Activated naive CD8-positive, alpha-beta T cell (primary cell): Measurements from ENCODE around the gene TUBGCP2.

ENCODE experiments used
- H3K27ac Mint-ChIP-seq: one replicate; pipeline ENCODE4 v1.8.0; 2021; ENCODE audit warnings: mixed read lengths
- H3K27me3 Mint-ChIP-seq: one replicate; pipeline ENCODE4 v1.8.0; 2021; ENCODE audit warnings: mixed read lengths
- H3K36me3 Mint-ChIP-seq: one replicate; pipeline ENCODE4 v1.8.0; 2021; ENCODE audit warnings: mixed read lengths
- H3K4me1 Mint-ChIP-seq: one replicate; pipeline ENCODE4 v1.8.0; 2021; ENCODE audit warnings: low read depth, mixed read lengths
- H3K4me3 Mint-ChIP-seq: one replicate; pipeline ENCODE4 v1.8.0; 2021; ENCODE audit warnings: mild to moderate bottlenecking, mixed read lengths
- H3K9me3 Mint-ChIP-seq: one replicate; pipeline ENCODE4 v1.8.0; 2021; ENCODE audit warnings: low read depth, mixed read lengths

The TUBGCP2 gene

GRCh38 chr10:133307776-133308420, 774 bp downstream of the TUBGCP2 start:
- Mint-ChIP-seq H3K36me3 (no peaks in the 10 kb centered on the region), H3K4me1 (peaks cover 29% of the 10 kb centered on the region), H3K27me3 (no peaks in the 10 kb centered on the region), H3K9me3 (no peaks in the 10 kb centered on the region), H3K4me3 (peak overlapping the region; percentile 99), H3K27ac (peak overlapping the region; percentile 99)

DNA sequence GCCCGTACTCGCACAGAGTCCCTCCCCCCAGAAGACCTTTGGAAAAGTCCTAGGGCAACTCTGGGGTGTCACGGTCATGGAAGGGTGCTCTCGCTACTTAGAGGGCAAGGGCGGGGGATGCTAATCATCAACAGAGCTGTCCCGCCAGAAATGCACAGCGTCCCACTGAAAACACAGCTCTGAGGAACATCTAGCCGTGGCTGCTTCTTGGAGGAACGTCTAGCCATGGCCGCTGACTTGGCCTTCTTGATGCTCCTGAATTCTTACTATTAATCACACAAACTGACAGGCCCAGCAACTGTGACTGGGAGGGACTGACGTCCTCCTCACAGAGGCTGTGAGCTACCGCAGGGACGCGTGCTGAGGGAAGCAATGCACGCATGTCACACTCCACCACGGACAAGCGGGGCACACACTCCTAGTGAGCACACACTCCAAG, 1.7 kb downstream of the TUBGCP2 start:
- peaks cover 29% of the 10 kb centered on the region for H3K4me1 Mint-ChIP-seq
- peak overlapping the region; percentile 57 for H3K4me3 Mint-ChIP-seq
- no peaks in the 10 kb centered on the region for H3K9me3 Mint-ChIP-seq
- no peaks in the 10 kb centered on the region for H3K36me3 Mint-ChIP-seq
- H3K27me3 Mint-ChIP-seq, result no peaks in the 10 kb centered on the region
- H3K27ac Mint-ChIP-seq, result peak overlapping the region; percentile 99

DNA sequence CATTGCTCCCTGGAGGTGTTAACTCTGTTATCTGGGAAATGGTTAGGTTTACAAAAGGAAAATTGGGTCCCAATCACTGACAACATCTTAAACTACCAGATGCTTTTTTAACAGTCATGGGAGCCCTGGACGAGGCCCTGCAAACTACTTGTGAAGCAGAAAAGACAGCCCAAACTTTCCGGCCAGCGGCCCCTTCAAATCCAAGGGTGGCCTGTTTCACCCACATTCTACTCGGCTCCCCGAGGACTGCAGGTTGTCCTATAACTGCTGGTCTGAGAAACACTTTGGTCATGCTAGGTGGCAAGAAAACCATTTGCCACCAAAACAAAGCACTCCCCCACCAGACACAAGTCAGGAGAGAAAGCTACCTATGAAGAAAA, 2.6 kb downstream of the TUBGCP2 start:
- Mint-ChIP-seq H3K27me3 (no peaks in the 10 kb centered on the region), H3K27ac (no peak overlapping the region), H3K4me1 (peaks cover 29% of the 10 kb centered on the region), H3K36me3 (no peaks in the 10 kb centered on the region), H3K9me3 (no peaks in the 10 kb centered on the region), H3K4me3 (no peak overlapping the region)

GRCh38 chr10:133303206-133303605, 5.5 kb downstream of the TUBGCP2 start:
- peaks cover 28% of the 10 kb centered on the region for H3K4me1 Mint-ChIP-seq
- H3K4me3 Mint-ChIP-seq, result no peak overlapping the region
- no peak overlapping the region for H3K27ac Mint-ChIP-seq
- no peaks in the 10 kb centered on the region for H3K27me3 Mint-ChIP-seq
- no peaks in the 10 kb centered on the region for H3K36me3 Mint-ChIP-seq
- H3K9me3 Mint-ChIP-seq, result no peaks in the 10 kb centered on the region

DNA sequence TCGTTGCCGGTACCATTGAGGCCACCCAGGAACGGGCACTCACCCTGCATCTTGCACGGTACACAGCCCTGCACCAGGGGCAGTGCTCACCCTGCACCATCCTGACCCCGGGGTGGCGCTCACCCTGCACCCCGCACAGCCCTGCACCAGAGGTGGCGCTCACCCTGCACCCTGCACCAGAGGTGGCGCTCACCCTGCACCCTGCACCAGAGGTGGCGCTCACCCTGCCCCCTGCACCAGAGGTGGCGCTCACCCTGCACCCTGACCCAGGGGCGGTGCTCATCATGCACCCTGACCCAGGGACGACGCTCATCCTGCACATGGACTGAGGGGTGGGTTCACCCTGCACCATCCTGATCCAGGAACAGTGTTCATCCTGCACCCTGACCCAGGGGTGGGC, 6.4 kb downstream of the TUBGCP2 start:
- Mint-ChIP-seq H3K27ac (no peak overlapping the region), H3K27me3 (no peaks in the 10 kb centered on the region), H3K36me3 (no peaks in the 10 kb centered on the region), H3K4me1 (peaks cover 19% of the 10 kb centered on the region), H3K4me3 (no peak overlapping the region), H3K9me3 (no peaks in the 10 kb centered on the region)

DNA sequence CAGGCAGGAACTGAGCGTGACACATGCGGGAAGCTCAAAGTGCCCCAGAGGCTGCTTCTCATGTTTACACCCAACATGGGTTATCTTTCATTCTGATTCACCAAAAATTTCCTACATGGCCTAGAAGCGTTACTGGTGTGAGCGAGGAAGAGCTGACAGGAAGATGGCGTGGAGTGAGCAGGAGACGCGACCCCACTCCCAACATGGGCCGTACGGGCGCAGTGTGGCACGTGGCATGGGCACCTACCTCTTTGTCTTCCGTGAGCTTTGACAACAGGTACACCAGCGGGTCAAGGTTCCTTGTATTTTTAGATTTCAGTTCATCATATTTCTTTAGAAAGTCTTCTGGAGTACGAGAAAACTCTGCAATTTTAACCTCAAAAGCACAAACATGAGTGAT, 8.9 kb downstream of the TUBGCP2 start:
- H3K27me3 Mint-ChIP-seq, result no peaks in the 10 kb centered on the region
- H3K4me3 Mint-ChIP-seq, result no peak overlapping the region
- no peaks in the 10 kb centered on the region for H3K36me3 Mint-ChIP-seq
- H3K4me1 Mint-ChIP-seq, result peaks cover 8% of the 10 kb centered on the region
- H3K27ac Mint-ChIP-seq, result no peak overlapping the region
- no peaks in the 10 kb centered on the region for H3K9me3 Mint-ChIP-seq

GRCh38 chr10:133299224-133299623, 9.4 kb downstream of the TUBGCP2 start:
- Mint-ChIP-seq H3K4me3 (no peak overlapping the region), H3K27ac (no peak overlapping the region), H3K36me3 (no peaks in the 10 kb centered on the region), H3K4me1 (peaks cover 5% of the 10 kb centered on the region), H3K27me3 (no peaks in the 10 kb centered on the region), H3K9me3 (no peaks in the 10 kb centered on the region)

- no peaks in the 10 kb centered on the region for H3K36me3 Mint-ChIP-seq
- no peaks in the 10 kb centered on the region for H3K27me3 Mint-ChIP-seq
- peaks cover 2% of the 10 kb centered on the region for H3K4me1 Mint-ChIP-seq
- H3K4me3 Mint-ChIP-seq, result no peak overlapping the region
- no peak overlapping the region for H3K27ac Mint-ChIP-seq
- H3K9me3 Mint-ChIP-seq, result no peaks in the 10 kb centered on the region
Measured at GRCh38 chr10:133298466-133298865, 10.2 kb downstream of the TUBGCP2 start.

DNA sequence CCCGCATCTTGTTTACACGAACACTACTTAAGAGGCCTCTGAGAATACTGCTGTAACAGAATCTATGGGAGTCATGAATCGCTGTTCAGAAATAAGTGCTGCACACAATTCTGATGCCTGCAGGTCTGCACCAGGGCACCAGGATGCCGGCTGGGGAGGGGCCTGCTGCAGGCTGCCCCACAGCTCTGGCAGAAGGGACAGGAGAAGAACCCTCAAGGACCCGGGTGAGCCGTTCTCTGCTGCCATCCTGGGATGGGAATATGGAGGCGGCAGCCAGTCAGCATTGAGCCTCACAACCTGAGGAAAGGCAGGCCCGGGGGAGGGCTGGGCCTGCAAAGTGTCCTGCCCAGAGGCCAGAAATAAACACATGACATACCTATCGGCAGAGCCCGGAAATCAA, 11.2 kb downstream of the TUBGCP2 start:
- H3K27ac Mint-ChIP-seq, result no peak overlapping the region
- H3K4me3 Mint-ChIP-seq, result no peak overlapping the region
- H3K36me3 Mint-ChIP-seq, result no peaks in the 10 kb centered on the region
- no peaks in the 10 kb centered on the region for H3K27me3 Mint-ChIP-seq
- H3K9me3 Mint-ChIP-seq, result no peaks in the 10 kb centered on the region
- peaks cover 2% of the 10 kb centered on the region for H3K4me1 Mint-ChIP-seq

DNA sequence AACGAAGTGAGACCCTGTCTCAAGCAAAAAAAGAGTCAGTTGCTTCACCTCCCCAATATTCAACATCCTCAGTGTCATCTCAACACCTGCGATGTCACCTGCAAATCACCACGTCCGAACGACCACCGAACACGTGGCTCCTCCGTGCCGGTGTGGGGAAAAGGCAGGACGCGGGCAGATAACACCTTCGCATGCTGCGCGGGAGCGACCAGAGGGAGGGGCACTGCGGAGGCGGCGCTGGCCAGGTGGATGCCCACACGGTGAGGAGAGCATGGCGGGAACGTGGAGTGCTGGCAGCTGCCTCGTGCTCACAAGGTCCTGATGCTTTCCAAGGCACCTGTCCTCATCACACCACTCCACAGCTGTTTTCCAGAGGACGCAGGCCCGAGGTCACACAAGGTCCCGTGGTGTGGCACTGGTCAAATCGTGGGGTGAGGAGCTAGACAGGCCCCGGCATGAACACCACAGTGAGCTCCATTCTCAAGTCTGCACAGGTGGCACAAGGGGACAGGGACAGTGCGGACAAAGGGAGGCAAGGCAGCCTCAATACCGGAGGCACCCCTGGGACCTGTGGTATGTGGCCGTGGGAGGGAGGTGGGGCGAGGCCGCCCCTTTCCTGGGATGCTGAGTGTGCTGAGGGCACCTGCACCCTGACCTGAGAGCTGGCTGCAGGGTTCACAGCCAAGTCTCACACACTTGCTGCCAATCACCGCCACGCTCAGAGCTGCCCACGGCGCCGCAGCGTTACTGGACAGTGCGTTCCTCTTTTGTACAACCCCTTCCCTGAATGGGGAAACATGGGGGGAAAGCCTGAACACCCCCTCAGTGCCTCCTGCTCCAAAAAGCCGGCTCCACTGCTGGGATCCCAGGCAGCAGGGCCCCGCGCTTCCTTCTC, 13.0 kb downstream of the TUBGCP2 start:
- Mint-ChIP-seq H3K9me3 (no peaks in the 10 kb centered on the region), H3K4me3 (no peak overlapping the region)

DNA sequence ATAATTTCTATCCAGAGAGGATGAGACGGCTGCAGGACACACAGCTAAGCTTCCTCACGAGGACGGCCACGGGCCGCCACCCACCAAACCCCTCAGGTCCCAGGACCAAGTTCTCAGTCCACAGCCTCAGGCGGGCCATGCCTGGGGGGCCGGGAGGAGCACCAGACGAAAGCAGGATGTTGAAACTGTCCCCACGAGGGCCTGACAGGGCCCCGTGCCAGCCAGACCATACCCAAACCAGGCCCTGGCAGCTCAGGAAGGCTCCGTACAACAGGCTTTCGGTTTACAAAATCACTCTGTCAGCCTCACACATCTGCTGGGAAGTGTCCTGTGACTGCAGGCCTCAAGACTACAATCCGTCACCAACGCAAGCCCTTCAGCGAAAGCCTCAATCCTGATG, 14.5 kb downstream of the TUBGCP2 start:
- no peaks in the 10 kb centered on the region for H3K36me3 Mint-ChIP-seq
- no peak overlapping the region for H3K4me3 Mint-ChIP-seq

More for the DNA sequence above, 13.0 kb downstream of the TUBGCP2 start:
- Mint-ChIP-seq H3K27ac (no peak overlapping the region), H3K27me3 (no peaks in the 10 kb centered on the region), H3K36me3 (no peaks in the 10 kb centered on the region), H3K4me1 (peaks cover 2% of the 10 kb centered on the region)

GRCh38 chr10:133293810-133294119, 14.9 kb downstream of the TUBGCP2 start:
- Mint-ChIP-seq H3K4me1 (peaks cover 2% of the 10 kb centered on the region), H3K9me3 (no peaks in the 10 kb centered on the region), H3K36me3 (peaks cover 2% of the 10 kb centered on the region), H3K27ac (no peak overlapping the region), H3K27me3 (no peaks in the 10 kb centered on the region), H3K4me3 (no peak overlapping the region)

More for the DNA sequence above, 14.5 kb downstream of the TUBGCP2 start:
- Mint-ChIP-seq H3K27ac (no peak overlapping the region), H3K27me3 (no peaks in the 10 kb centered on the region), H3K4me1 (peaks cover 2% of the 10 kb centered on the region), H3K9me3 (no peaks in the 10 kb centered on the region)

- Mint-ChIP-seq H3K4me1 (peaks cover 2% of the 10 kb centered on the region), H3K9me3 (no peaks in the 10 kb centered on the region), H3K27me3 (no peaks in the 10 kb centered on the region), H3K27ac (no peak overlapping the region), H3K4me3 (no peak overlapping the region), H3K36me3 (peaks cover 3% of the 10 kb centered on the region)
Measured at GRCh38 chr10:133292919-133293809, 15.5 kb downstream of the TUBGCP2 start.

GRCh38 chr10:133289761-133290160, 18.9 kb downstream of the TUBGCP2 start:
- H3K4me3 Mint-ChIP-seq, result no peak overlapping the region
- H3K27me3 Mint-ChIP-seq, result no peaks in the 10 kb centered on the region

More at GRCh38 chr10:133289761-133290160, 18.9 kb downstream of the TUBGCP2 start:
- Mint-ChIP-seq H3K27ac (no peak overlapping the region), H3K36me3 (peaks cover 7% of the 10 kb centered on the region), H3K4me1 (peaks cover 2% of the 10 kb centered on the region), H3K9me3 (no peaks in the 10 kb centered on the region)
